Measurements from ENCODE around the gene LHX6.

DNA sequence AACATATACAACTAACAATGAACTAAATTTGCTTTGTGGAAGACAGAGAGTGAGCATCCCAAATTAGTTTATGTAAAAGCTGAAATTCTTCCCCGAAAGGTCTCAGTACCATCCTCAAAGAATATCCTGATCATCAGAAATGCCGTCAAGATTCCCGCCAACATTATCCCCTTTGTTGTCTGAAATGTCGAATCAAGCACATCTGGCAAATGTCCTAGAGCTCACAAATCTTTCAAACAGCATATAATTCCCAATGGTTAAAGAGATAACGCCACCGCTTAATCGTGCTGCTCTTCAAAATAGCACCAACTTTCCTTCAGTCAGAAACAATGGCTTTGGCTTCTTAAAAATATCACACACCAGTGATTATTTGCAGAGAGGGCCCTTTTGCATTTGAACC is 45.3 kb downstream of the LHX6 start:
- TF ChIP-seq, protein P1, sequence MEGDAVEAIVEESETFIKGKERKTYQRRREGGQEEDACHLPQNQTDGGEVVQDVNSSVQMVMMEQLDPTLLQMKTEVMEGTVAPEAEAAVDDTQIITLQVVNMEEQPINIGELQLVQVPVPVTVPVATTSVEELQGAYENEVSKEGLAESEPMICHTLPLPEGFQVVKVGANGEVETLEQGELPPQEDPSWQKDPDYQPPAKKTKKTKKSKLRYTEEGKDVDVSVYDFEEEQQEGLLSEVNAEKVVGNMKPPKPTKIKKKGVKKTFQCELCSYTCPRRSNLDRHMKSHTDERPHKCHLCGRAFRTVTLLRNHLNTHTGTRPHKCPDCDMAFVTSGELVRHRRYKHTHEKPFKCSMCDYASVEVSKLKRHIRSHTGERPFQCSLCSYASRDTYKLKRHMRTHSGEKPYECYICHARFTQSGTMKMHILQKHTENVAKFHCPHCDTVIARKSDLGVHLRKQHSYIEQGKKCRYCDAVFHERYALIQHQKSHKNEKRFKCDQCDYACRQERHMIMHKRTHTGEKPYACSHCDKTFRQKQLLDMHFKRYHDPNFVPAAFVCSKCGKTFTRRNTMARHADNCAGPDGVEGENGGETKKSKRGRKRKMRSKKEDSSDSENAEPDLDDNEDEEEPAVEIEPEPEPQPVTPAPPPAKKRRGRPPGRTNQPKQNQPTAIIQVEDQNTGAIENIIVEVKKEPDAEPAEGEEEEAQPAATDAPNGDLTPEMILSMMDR (IDR thresholded peaks at IDR 0.05; ENCODE audit: poor library complexity, severe bottlenecking), result no peak
- TF ChIP-seq, protein P2, sequence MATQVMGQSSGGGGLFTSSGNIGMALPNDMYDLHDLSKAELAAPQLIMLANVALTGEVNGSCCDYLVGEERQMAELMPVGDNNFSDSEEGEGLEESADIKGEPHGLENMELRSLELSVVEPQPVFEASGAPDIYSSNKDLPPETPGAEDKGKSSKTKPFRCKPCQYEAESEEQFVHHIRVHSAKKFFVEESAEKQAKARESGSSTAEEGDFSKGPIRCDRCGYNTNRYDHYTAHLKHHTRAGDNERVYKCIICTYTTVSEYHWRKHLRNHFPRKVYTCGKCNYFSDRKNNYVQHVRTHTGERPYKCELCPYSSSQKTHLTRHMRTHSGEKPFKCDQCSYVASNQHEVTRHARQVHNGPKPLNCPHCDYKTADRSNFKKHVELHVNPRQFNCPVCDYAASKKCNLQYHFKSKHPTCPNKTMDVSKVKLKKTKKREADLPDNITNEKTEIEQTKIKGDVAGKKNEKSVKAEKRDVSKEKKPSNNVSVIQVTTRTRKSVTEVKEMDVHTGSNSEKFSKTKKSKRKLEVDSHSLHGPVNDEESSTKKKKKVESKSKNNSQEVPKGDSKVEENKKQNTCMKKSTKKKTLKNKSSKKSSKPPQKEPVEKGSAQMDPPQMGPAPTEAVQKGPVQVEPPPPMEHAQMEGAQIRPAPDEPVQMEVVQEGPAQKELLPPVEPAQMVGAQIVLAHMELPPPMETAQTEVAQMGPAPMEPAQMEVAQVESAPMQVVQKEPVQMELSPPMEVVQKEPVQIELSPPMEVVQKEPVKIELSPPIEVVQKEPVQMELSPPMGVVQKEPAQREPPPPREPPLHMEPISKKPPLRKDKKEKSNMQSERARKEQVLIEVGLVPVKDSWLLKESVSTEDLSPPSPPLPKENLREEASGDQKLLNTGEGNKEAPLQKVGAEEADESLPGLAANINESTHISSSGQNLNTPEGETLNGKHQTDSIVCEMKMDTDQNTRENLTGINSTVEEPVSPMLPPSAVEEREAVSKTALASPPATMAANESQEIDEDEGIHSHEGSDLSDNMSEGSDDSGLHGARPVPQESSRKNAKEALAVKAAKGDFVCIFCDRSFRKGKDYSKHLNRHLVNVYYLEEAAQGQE (IDR thresholded peaks at IDR 0.05; ENCODE audit: borderline replicate concordance), result no peak
- no peak for TF ChIP-seq POLR2AphosphoS5 (IDR thresholded peaks at IDR 0.05)
